GM19438 (cell line): ENCODE measurements around the gene SUSD3.
A peak's percentile ranks its signal among the peaks of the same experiment; 100 is the strongest.
"Not testable (repeated sequence)": the region's sequence is repeated elsewhere in the genome, so short reads cannot be mapped to it uniquely, and the experiment has no call there.

ENCODE experiments used
- ATAC-seq: cut with Tn5 transposase; IDR thresholded peaks from one replicate; pipeline ENCODE4 v1.9.1; 2021; ENCODE audit warnings: low read depth; ENCODE audit not compliant: unreplicated experiment

Gene SUSD3

DNA sequence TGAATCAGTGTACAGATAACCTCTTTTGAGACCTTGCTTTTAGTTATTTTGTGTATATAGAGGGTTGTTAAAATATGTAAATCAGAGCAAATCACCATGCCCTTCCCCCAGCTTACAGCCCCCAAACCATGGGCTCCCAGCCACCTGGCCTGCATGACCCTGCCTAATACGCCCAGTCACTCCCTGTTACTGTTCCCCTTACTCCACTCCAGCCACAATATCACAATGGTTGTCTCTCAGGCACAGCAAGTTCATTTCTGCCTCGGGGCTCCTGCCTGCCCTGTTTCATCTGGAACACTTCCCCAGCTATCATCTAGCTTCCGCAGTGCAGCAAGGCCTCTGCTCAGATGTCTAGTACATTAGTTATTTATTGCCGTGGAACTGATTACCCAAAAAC is 32.6 kb downstream of the SUSD3 start:
- ATAC-seq, result no peak

- no peak for ATAC-seq
Observed at GRCh38 chr9:93091453-93092081, 33.1 kb downstream of the SUSD3 start.

DNA sequence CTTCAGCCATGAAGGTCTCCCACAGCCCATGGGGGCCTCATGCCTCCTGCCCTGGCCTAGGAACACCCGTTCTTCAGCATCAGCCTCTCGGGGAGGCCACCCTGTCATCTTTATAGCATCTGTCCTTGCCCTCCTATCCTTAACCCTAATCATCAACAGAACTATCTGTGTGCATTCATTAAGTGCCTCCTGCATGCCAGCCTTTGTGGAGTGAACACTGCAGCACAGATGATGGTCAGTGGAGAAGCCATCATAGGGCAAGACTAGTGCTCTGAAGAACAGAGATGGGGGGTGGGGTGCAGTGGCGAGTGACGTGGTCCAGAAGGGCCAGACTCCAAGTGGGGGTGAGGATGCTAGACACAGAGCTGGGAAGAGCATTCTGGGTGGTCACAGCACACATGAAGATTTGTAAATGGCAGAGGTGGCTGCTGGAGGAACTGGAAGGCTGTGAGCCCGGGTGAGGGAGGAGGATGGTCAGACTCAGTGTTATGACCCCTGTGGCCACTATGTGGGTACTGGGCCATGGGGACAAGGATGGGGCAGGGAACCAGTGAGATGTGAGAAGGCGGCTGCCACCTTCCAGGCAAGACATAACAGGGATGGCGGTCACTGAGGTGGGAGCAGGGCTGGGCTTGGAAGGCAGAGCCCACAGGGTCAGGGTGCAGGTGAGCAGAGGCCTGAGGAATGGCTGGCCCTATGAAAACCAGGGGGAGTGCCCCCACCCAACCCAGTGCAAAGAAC is 33.9 kb downstream of the SUSD3 start:
- no peak for ATAC-seq

DNA sequence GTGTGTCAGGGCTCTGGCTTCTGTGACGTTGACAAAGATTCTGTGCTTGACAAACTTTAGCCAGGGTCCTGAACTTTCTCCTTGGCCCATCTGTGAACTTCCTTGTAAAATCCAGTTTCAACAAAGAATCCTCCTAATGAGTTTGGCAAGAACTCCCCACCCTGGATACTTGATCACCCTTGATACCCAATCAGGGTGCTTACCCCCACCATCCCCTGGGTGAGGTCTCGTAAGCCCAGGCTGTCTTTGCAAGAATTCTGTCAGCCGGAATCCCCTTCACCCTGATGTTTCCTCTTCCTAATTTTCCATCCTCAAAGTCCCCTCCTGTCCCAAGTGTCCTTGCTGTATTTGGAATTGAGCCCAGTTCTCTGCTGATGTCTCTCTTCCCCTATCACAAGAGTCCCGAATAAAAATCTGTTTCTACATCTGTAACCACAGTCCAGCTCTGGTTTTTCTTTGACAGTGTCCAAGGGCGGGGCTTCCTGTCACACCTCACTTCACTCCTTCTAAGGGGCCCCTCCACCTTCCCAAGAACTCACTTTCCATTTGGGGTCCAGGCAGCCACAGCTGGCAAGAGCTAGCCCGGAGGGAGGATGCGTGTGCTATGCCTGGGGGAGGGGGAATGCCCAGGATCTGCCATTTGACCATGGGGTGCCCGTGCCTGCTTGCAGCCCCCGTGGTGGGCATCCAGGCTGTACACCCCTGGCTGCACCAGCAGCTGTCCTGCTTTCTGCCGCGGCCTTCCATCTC is 34.8 kb downstream of the SUSD3 start:
- no peak for ATAC-seq

DNA sequence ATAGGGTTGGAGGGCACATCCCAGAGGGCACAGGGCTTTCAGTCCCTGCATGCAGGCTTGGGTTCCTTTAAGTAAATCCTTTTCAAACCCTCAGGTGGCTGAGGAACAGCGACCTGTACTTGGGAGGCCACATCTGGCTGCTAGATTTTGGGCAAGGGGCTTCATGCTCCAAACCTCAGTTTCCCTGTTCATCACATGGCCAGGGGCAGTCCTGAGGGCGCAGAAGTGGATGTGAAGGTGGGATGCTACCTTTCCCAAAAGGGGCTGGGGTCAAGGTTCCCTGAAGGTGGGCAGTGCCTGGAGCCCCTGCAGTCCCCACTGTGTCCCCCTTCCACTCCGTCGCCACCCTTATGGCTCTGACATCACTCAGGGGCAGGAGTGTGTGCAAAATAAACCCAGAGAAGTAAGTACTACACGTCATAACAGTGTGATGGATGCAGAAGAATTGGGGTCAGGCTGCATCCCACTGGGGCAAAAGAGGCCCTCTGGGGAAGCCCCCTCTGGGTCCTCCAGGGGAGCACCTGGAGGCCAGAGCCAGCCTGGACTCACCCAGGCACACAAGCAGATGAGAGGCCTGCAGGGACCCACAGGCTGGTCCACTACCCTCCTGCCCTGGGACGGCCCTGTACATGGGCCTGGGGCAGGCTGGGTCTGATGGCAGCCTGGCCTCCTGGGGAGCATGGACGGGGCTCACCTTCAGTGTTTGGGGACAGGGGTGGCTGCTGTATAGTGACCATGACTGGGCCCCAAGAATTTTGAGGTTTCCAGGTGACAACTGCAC is 35.6 kb downstream of the SUSD3 start:
- no peak for ATAC-seq

- ATAC-seq, result peak; percentile 20
Observed at GRCh38 chr9:93094658-93095204, 36.2 kb downstream of the SUSD3 start.

DNA sequence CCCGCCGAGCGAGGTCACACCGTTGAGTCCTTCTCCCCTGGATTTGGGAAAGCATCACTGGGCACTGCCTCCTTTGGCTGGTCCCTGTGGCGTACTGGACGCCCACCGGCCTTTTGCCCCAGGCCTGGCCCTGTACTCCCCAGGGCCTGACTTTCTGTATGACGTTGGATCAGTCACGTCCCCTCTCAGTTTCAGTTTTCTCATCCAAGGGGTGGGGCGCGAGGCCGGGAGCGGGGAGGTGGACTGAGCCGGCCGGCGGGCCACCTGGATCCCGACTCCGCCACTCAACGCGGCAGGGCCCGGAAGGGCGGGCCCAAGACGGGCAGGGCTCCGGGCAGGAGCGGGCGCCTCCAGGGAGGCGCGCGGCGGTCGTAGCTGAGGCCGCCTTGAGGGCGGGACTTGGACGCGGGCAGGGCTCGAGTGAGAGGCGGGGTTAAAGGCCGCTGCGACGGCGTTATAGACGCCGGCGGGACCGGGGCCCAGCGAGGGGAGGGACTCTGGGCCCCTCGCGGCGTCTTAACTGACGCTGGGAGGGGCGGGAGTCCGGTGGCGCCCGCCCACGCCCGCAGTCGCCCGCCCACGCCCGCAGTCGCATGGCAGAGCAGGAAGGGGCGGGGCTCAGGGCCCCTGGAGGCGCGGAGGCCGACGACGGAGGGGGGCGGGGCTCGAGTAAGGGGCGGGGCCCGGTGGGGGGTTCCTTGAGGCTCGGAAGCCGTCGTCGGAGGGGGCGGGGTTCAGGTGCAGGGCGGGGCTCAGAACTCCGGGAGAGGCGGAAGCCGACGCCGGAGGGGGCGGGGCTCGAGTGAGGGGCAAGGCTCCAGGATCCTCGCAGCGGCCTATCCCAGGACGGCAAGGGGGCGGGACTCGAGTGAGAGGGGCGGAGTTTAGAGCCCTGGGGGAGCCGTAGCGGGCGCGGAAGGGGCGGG is 37.0 kb downstream of the SUSD3 start:
- peak; percentile 46 for ATAC-seq

- peak; percentile 37 for ATAC-seq
Observed at GRCh38 chr9:93096131-93096802, 37.8 kb downstream of the SUSD3 start, which contains the start of gene CARD19. Gene CARD19, plus strand, starts transcription at chr9:93096217. Its CDS starts 129 bp downstream, at chr9:93096346.

DNA sequence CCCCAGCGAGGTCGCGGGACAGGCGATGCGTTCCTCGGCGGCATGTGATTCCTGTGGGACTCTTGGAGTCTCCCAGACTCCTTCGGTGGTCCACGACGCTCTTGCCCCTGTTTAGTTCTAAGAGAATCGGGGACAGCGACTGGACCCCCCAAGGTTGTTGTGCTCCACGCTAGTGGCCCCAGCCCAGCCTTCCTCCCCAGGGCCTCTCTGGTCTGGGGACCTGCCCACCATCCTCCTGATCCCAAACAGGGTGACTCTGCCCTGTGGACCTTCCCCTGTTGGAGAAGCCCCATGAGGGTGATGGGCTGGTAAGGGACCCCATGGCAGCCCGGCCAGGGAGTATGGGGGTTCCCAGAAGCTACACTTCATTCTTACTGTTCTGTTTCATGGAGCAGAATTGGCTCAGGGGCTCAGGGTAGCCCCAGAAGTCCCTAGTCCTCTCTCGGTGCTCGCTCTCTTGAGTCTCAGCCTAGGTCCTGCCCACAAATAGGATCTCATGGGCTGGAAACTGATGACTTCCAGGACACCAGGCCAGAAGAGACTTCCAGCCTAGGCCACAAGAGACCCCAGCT is 38.4 kb downstream of the SUSD3 start:
- no peak for ATAC-seq

DNA sequence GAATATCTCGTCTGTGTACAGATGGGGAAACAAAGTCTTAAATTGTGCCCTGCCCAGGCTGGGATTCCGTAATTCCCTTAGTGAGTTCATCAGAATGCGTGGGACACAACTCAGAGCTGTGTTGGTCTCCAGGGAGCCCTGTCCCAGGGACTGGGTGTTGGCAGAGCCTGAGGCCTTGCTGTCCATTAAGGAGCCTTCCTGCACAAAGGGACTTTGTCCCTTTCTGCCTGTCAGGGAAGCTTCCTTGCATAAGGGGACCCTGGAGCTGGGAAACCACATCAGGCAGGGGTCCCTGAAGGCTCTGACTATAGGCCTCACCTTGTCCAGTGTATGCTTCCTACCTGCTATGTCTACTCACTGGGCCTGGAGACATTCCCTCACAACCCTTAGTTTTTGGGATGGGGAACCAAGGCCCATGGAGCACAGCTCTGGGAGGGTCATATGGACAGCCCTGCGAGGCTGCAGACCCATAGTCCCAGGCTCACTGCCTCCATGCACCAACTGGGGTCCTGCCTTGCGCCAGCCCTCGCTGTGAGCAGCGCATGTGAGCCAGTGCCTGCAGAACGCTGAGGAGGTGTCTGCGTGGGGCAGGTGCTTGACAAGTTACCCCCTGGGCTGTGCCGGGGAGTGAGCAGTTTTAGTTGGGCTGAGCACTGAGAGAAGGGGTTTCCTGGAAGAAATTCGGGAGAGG is 39.2 kb downstream of the SUSD3 start:
- no peak for ATAC-seq

DNA sequence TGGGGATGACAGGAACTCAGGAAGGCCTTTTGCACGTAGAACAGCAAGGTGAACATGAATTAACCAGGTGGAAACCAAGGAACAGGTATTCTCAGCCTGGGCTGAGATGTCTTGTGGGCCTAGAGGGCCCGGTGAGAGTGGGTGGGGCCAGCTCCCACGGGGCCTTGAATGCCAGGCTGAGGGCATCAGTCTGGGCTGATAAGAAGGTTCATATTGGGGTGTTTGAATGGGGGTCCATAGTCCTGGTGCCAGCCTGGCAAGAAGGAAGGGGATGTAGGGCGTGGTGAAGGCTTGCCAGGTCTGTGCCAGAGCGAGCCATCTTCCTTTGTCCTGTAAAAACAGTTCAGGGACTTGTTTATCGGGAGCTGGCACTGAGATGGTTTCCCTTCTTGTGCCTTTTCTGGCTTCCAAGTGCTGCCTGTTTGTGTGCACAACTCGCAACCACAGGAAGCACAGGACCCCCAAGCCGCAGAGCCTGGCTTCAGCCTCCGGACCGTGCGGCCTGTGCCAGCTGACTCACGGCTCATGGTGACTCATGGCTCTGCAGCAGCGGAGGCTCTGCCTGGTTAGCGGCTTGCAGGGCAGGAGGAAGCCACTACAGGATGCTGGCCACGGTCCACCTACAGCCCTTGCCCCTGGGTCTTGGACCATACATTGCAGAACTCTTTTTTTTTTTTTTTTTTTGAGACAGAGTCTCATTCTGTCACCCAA is 39.9 kb downstream of the SUSD3 start:
- ATAC-seq, result no peak

- no peak for ATAC-seq
Observed at GRCh38 chr9:93099551-93100275, 41.2 kb downstream of the SUSD3 start.

GRCh38 chr9:93100276-93100636 is 41.8 kb downstream of the SUSD3 start:
- ATAC-seq, result no peak

DNA sequence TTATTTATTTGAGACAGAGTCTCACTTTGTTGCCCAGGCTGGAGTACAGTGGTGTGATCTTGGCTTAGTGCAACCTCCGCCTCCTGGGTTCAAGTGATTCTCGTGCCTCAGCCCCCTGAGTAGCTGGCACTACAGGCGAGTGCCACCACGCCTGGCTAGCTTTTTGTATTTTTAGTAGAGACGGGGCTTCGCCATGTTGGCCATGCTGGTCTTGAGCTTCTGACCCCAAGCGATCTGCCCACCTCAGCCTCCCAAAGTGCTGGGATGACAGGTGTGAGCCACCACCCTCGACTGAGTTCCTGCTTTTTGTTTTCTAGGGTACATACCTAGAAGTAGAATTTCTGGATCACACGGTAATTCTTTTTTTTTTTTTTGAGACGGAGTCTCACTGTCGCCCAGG is 42.6 kb downstream of the SUSD3 start:
- not testable (repeated sequence) for ATAC-seq

DNA sequence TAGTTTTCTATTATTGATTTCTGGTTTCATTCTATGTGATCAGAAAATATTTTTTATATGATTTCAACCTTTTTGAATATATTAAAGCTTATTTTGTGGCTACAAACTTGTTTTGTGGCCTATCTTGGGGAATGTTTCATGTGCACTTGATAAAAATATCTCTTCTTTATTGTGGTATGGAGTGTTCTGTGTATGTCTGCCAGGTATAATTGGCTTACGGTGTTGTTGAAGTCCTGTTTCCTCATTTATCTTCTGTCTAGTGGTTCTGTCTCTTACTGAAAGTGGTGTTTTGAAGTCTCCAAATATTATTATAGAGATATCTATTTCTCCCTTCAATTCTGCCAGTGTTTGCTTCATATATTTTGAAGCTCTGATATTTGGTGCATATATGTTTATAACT is 47.1 kb downstream of the SUSD3 start:
- ATAC-seq, result no peak

DNA sequence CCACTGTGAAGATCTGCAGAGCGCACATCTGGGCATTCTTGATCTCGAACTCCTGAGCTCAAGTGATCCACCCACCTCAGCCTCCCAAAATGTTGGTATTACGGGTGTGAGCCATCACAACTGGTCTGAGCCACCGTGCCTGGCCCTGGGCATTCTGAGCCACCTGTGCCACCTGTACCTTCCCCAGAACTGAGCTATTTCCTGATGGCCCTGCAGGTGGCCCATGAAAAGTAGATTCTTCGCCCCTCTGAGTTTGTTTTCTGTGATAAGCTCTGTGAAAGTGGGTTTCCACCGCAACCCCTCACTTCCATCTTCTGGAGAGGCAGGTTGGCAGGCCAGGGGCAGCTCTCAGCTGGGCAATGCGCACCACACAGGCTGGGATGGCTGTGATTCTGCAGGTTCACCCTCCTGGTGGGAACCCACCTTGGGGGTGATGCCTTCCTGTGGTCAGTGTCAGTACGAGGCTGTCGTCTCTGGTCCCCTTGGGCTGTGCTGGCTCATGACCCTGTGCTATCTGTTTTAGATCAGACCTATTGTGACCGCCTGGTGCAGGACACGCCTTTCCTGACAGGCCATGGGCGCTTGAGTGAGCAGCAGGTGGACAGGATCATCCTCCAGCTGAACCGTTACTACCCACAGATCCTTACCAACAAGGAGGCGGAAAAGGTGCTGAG is 48.8 kb downstream of the SUSD3 start:
- no peak for ATAC-seq
